Stimulated activated naive CD8-positive, alpha-beta T cell treated with anti-CD3 and anti-CD28 coated beads, Interleukin-15, Interleukin-2, amounts not matched to agents 100 ng/mL and 50 ng/mL, for 24 hours (primary cell): Measurements from ENCODE around the gene NHSL2.

ENCODE experiments used
- H3K27ac Mint-ChIP-seq: one replicate; pipeline ENCODE4 v1.8.0; 2021; ENCODE audit warnings: mild to moderate bottlenecking, mixed read lengths
- H3K27me3 Mint-ChIP-seq: one replicate; pipeline ENCODE4 v1.8.0; 2021; ENCODE audit warnings: mixed read lengths
- H3K36me3 Mint-ChIP-seq: one replicate; pipeline ENCODE4 v1.8.0; 2021; ENCODE audit warnings: low read depth, mixed read lengths
- H3K4me1 Mint-ChIP-seq: one replicate; pipeline ENCODE4 v1.8.0; 2021; ENCODE audit warnings: low read depth, mixed read lengths
- H3K4me3 Mint-ChIP-seq: one replicate; pipeline ENCODE4 v1.8.0; 2021; ENCODE audit warnings: mild to moderate bottlenecking, mixed read lengths
- H3K9me3 Mint-ChIP-seq: one replicate; pipeline ENCODE4 v1.8.0; 2021; ENCODE audit warnings: mixed read lengths

NHSL2 gene

DNA sequence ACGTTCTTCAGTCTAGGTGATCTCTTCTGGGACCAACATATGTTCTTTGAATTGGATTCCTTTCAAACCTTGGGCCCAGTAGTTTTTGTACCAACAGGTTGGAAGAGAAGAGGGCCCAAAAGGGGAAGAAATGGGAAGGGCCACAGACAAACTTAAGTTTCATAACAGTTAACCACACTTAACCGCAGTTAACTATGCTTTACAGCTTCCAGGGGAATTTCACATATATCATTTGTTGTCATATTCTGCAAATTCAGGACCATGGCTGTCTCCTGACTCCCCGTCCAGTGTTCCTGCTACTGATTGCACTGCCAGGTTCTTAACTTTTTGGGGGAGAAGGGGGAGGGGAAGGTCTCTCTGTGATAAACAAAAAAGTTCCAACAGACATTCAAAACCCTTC lies 186.5 kb downstream of the NHSL2 start:
- Mint-ChIP-seq H3K27me3 (peaks cover 20% of the 10 kb centered on the region), H3K36me3 (no peaks in the 10 kb centered on the region), H3K27ac (peak overlapping the region; percentile 40), H3K9me3 (no peaks in the 10 kb centered on the region), H3K4me3 (no peak overlapping the region), H3K4me1 (peaks cover 37% of the 10 kb centered on the region)

DNA sequence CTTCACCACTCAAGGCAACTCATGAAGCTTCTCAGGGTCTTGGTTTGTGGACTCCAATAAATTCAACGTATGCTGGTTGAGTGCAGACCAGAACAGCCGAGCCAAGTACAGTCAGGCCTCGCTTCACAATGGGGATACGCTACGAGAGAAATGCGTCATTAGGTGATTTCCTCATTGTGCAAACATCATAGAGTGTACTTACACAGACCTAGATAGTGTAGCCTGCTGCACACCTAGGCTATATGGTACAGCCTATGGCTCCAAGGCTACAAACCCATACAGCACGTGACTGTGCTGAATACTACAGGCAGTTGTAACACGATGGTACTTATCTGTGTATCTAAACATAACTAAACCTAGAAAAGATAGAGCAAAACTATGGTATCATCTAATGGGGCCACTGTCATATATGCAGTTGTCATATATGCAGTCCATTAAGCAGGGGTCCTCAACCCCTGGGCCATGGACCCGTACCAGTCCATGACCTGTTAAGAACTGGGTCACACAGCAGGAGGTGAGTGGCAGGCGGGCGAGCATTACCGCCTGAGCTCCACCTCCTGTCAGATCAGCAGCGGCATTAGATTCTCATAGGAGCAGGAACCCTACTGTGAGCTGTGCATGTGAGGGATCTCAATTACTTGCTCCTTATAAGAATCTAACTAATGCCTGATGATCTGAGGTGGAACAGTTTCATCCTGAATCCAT lies 189.6 kb downstream of the NHSL2 start:
- Mint-ChIP-seq H3K9me3 (no peaks in the 10 kb centered on the region), H3K27ac (no peak overlapping the region), H3K27me3 (peaks cover 27% of the 10 kb centered on the region), H3K36me3 (no peaks in the 10 kb centered on the region), H3K4me3 (no peak overlapping the region), H3K4me1 (peaks cover 41% of the 10 kb centered on the region)

DNA sequence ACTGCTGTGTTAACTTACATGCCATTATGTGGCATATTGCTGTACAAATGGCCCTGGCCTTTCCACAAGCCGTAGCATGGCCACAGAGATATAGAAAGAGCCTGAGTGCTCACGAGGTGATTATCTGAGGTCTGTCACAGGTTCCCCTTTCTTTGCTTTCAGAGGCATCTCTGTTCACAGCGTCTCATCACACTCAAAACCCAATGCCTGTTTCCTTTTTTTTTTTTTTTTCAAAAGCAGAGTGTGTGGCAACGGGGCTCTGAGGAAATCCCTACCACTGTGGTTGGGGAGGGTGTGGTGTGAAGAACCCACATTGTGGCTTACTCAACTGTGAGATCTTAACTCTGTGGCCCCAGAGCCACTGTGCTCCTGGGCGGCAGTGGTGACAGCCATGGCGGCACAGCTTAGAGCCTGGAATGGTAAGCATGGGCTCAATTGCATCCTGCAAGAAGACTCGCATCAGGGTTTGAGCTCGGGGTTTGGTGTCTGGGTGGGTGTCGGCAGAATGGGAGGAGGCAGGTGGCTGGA lies 190.2 kb downstream of the NHSL2 start:
- Mint-ChIP-seq H3K27ac (no peak overlapping the region), H3K4me3 (peak overlapping the region; percentile 11), H3K36me3 (no peaks in the 10 kb centered on the region), H3K4me1 (peaks cover 45% of the 10 kb centered on the region), H3K27me3 (peaks cover 27% of the 10 kb centered on the region), H3K9me3 (no peaks in the 10 kb centered on the region)

DNA sequence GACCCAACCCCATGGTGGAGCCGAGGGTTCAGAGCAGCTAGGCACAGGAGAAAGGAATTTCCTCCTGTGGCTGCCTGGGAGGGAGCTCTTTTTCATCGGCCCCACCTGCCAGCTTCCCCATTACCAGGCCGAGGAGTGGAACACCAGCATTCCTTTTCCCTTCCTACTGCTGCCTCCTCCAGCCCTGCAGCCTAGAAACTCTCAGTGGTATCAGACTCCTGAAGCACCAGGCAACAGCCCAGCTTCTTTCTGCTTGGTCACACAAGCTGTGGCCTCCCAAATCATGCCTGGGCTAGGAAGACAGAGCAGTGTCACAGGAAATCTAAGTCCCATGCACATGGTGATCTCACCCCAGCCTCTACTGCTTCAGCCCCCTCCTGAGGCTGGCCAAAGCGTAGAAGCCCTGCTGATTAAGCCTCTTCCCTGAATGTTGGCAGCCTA lies 191.0 kb downstream of the NHSL2 start:
- Mint-ChIP-seq H3K4me3 (no peak overlapping the region), H3K9me3 (no peaks in the 10 kb centered on the region), H3K36me3 (no peaks in the 10 kb centered on the region), H3K27ac (no peak overlapping the region), H3K27me3 (peaks cover 28% of the 10 kb centered on the region), H3K4me1 (peaks cover 49% of the 10 kb centered on the region)

DNA sequence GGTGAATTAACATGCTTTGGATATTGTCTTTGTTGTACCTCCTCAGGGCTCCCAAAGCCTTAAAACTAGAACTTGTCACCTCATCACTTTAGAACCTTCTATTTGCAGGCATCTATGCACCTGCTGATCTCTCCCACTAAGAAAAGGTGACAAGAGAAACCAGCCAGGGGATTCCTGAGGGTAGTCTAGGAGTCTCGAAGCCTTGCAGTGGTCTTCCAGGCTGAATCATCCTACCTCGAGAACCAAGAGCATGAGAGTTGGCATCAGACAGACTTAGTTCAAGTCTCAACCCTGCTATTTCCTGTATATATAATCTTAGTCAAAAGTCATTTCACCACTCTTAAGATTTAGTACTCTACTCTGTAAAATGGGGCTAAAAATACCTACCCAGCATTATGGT lies 191.5 kb downstream of the NHSL2 start:
- H3K36me3 Mint-ChIP-seq: no peaks in the 10 kb centered on the region
- H3K4me1 Mint-ChIP-seq: peaks cover 48% of the 10 kb centered on the region
- H3K27ac Mint-ChIP-seq: no peak overlapping the region
- peaks cover 24% of the 10 kb centered on the region for H3K27me3 Mint-ChIP-seq
- H3K9me3 Mint-ChIP-seq: no peaks in the 10 kb centered on the region
- H3K4me3 Mint-ChIP-seq: no peak overlapping the region

DNA sequence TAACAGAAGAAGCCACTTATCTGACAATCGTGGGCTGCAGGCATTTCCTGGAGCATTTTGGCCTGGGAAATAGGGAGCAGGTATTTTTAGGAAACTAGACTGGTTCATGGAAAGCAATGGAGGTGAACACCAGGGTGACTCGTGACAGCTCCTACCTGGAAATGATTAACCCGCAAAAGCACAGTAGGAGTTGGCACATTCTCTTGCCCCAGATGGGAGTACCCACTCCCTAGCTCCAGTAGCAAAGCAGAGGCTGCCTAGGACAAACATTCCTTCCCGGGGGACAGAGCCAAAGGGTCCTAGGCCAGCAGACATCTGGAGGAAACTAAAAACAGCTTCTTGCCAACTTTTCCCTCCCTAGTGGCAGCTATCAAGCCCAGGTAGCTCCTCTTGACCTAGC lies 192.1 kb downstream of the NHSL2 start:
- no peak overlapping the region for H3K4me3 Mint-ChIP-seq
- H3K27me3 Mint-ChIP-seq: peaks cover 24% of the 10 kb centered on the region
- H3K27ac Mint-ChIP-seq: no peak overlapping the region
- peaks cover 54% of the 10 kb centered on the region for H3K4me1 Mint-ChIP-seq
- no peaks in the 10 kb centered on the region for H3K9me3 Mint-ChIP-seq
- H3K36me3 Mint-ChIP-seq: no peaks in the 10 kb centered on the region

DNA sequence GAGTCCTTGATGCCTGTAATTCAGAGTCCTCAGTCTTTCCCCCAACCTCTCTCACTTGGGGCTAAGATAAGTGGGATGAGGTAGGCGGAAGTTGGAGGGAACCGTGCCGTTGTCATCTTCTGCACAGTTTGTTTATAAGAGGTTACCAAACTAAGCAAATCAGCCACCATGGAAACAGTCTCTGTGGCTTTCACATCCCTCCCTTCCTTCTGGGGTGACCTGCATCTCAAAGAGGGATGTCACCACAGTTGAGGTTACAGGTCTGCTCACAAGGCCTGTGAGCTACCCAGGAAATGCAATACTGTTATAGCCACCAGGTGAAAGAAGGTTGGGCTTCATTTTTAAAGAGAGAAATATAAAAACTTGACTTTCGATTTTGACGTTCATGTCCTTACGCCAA lies 194.8 kb downstream of the NHSL2 start:
- Mint-ChIP-seq H3K4me1 (peaks cover 44% of the 10 kb centered on the region), H3K27me3 (peaks cover 24% of the 10 kb centered on the region), H3K36me3 (no peaks in the 10 kb centered on the region), H3K4me3 (no peak overlapping the region), H3K9me3 (no peaks in the 10 kb centered on the region), H3K27ac (no peak overlapping the region)

DNA sequence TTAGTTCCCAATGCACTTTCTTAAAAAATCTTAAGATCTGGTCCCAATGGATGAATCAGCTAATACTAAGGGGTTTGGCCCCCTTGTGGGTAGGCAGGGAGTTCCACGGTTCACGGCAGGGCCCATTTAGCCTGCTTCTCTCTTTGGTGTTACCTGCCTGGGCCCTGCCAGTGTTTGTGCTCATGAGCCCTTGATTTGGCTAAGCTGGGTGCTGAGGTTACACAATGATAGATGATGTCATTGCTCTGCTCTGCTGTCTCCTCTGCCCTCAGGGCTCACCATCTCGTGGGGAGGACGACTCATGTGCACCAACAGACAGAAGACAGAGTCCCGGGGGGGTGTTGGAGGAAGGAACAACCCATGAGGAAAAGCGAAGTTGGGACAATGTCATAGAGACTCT lies 196.7 kb downstream of the NHSL2 start:
- Mint-ChIP-seq H3K4me1 (peaks cover 25% of the 10 kb centered on the region), H3K36me3 (no peaks in the 10 kb centered on the region), H3K9me3 (no peaks in the 10 kb centered on the region), H3K27ac (no peak overlapping the region), H3K4me3 (no peak overlapping the region), H3K27me3 (peaks cover 31% of the 10 kb centered on the region)

DNA sequence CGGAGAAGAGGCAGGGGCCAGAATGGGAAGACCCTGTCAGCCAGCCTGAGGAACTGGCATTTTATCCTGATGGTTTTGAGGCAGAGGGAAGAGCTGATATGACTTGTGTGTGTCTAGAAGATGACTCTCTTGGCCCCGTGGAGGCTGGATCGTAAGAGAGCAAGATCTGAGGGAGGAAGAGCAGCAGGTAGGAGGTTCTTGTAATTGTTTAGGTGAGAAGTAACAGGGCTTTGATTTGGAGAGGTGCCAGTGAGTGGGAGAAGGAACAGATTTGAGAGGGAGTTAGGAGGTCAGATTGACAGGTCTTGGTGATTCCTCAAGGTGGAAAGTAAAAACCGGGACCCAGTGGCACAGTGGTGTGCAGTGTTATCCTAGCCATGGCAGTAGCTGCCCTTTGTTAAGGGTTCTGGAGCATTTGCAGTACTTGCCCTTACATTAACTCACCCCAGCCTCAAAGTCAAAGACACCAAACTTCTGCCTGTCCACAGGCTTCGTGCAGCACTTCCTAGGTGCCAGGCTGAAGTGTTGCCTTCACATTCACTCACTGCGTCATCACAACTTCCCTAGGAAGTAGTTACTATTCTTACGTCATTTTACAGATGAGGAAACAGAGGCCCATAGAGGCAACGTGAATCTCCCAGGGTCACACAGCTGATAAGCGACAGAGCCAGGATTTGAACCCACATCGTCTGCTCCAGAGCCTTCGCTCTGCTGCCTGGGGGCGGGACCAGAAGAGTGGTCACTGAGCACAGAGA lies 197.4 kb downstream of the NHSL2 start:
- Mint-ChIP-seq H3K27me3 (peaks cover 31% of the 10 kb centered on the region), H3K9me3 (no peaks in the 10 kb centered on the region), H3K36me3 (no peaks in the 10 kb centered on the region), H3K4me3 (no peak overlapping the region), H3K27ac (peak overlapping the region; percentile 1), H3K4me1 (peaks cover 25% of the 10 kb centered on the region)

DNA sequence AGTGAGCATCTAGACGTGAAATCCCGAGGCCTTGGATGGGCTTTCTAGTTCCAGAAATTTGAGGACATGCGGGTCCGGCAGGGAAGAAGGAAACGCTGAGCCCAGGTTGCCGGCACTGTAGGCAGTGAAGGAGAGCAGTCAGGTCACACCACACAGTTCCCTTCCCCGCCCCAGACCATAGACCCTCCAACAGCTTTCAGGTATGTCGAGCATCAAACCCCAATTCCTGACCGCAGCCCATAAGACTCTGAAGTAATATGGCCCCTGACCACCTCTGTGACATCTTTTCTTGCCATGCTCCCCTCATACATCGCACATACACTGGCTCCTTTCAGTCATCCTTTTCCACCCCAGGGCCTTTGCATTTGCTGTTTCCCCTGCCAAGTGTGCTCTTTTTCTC lies 198.0 kb downstream of the NHSL2 start:
- H3K4me1 Mint-ChIP-seq: peaks cover 25% of the 10 kb centered on the region
- peaks cover 31% of the 10 kb centered on the region for H3K27me3 Mint-ChIP-seq
- no peak overlapping the region for H3K27ac Mint-ChIP-seq
- H3K36me3 Mint-ChIP-seq: no peaks in the 10 kb centered on the region
- no peak overlapping the region for H3K4me3 Mint-ChIP-seq
- no peaks in the 10 kb centered on the region for H3K9me3 Mint-ChIP-seq

DNA sequence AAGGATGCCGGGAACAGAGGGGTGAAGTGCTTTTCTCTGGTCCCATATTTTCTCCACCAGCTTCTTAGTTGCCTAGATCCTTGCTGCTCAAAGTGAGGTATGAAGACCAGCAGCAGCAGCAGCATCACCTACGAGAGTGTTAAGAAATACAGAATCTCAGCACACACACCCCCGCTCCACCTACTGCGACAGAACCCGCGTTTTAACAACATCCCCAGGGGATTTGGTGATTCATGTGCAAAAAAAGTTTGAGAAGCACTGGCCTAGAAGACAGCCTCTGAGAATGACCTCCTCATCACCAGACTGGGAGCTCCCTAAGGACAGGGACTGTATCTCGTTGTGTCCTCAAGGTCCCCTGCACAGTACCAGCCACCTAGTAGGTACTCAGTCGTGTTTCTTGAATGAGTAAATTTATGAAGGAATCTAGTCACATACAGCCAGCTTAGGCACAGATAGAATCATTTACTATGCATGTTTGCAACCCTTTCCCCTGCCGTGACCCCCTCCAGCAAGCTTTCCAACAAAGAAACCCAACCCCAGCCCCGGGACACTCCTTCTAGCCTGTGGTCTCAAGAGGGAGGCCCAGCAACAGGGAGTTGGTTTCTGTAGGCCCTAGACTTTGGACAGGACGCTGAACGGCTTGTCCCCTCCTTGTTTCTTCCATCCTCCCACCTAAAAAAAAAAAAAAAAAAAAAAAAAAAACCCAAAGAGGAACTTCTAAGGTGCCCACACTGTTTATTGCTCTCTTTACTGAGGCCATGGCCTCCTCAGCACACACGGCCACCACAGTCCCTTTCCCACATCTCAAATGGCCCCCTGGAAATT lies 199.6 kb downstream of the NHSL2 start:
- no peak overlapping the region for H3K4me3 Mint-ChIP-seq

DNA sequence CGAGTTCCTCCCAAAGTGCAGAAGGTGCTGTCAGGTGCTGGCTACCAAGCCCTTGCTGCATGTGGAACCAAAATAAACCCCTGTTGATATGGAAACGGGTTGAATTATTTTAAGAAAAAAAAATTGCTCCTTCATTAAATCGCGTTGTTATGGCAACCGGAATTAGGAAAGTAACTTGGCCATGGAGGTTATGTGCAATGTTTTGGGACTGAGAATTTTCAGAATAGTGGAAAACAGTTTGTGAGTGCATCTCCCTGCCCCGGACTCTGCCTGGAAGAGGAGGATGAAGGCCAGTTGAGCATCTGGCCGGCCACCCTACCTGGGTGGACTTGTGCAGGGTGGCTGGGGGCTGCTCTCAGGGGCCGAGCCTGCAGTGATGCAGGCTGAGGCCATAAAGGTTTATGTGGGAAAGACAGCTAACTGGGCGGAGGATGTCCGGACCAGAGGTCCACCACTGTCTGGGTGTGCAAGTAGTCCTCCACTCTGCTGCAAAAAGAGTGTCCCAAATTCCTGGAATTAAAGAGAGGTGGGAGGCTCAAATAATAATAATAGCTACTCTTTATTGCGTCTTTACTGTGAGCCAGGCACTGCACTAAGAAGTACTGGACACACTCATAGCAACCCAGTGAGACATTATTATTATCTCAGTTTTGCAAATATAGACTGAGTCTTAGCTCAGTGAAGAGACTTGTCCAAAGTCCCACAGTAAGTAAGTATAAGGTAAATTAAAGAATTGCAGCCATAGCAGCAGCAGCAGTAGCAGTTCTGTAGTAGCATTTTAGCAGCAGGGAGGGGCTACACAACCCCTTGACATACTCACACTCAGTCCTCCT lies 200.4 kb downstream of the NHSL2 start:
- Mint-ChIP-seq H3K27ac (no peak overlapping the region), H3K36me3 (no peaks in the 10 kb centered on the region), H3K4me1 (peaks cover 13% of the 10 kb centered on the region), H3K27me3 (peaks cover 24% of the 10 kb centered on the region), H3K9me3 (no peaks in the 10 kb centered on the region), H3K4me3 (no peak overlapping the region)

More for the DNA sequence above, 199.6 kb downstream of the NHSL2 start:
- H3K27me3 Mint-ChIP-seq: peaks cover 24% of the 10 kb centered on the region
- no peak overlapping the region for H3K27ac Mint-ChIP-seq
- peaks cover 18% of the 10 kb centered on the region for H3K4me1 Mint-ChIP-seq
- H3K9me3 Mint-ChIP-seq: no peaks in the 10 kb centered on the region
- H3K36me3 Mint-ChIP-seq: no peaks in the 10 kb centered on the region

DNA sequence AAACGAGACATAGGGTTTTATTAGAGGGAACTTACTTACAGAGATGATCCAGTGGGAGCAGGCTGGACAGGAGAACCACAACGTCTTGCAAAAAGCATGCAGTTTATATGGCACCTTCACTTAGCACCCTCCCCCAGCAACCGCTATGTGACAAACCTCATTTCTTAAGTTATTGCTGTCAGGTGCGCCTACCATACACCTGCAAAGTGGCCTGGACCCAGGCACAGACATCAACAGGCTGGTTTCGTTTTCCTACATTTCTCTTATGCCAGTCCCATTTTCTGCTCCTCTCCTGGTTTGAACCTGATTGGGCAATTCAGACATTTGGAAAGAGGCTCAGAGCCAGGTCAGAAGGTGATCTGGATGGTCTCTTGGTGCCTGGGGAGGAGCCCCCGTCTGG lies 202.8 kb downstream of the NHSL2 start:
- Mint-ChIP-seq H3K27me3 (peaks cover 12% of the 10 kb centered on the region), H3K9me3 (no peaks in the 10 kb centered on the region), H3K27ac (no peak overlapping the region), H3K36me3 (no peaks in the 10 kb centered on the region), H3K4me3 (no peak overlapping the region), H3K4me1 (no peaks in the 10 kb centered on the region)

DNA sequence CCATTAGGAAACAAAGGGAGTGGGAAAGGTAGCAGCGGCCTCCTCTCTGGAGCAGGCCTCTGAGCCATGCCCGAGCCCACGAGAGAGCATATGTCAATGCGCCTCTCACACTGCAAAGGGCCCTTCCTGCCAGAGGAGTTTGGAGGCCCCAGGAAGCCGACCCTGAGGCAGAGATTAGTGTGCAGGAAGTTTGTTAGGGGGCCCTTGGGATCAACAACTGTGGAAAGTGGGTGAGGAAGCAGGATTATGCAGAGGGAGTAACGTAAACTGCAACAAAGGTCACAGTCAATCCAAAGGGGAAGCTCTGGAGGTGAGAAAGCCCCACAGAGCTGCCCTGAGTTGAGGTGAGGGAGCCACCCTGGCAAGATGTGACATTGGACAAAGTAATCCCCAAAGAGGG lies 203.7 kb downstream of the NHSL2 start:
- Mint-ChIP-seq H3K27ac (no peak overlapping the region), H3K27me3 (peaks cover 7% of the 10 kb centered on the region), H3K4me1 (no peaks in the 10 kb centered on the region), H3K4me3 (no peak overlapping the region), H3K9me3 (no peaks in the 10 kb centered on the region), H3K36me3 (no peaks in the 10 kb centered on the region)
